Colon (tissue), 2 donors: ENCODE data around the gene FAM153A.
"Not testable (repeated sequence)": the region's sequence is repeated elsewhere in the genome, so short reads cannot be mapped to it uniquely, and the experiment has no call there.

Source experiments
- FAIRE-seq: peaks from 2 replicates; lab custom pipeline; 2012; peaks lifted over from hg19 to GRCh38; lab: Jason Lieb, UNC
- donor health status: control.
- donor health status: control.

The FAM153A gene

GRCh38 chr5:177724858-177725257 lies 57.8 kb downstream of the FAM153A start:
- FAIRE-seq, result not testable (repeated sequence)

DNA sequence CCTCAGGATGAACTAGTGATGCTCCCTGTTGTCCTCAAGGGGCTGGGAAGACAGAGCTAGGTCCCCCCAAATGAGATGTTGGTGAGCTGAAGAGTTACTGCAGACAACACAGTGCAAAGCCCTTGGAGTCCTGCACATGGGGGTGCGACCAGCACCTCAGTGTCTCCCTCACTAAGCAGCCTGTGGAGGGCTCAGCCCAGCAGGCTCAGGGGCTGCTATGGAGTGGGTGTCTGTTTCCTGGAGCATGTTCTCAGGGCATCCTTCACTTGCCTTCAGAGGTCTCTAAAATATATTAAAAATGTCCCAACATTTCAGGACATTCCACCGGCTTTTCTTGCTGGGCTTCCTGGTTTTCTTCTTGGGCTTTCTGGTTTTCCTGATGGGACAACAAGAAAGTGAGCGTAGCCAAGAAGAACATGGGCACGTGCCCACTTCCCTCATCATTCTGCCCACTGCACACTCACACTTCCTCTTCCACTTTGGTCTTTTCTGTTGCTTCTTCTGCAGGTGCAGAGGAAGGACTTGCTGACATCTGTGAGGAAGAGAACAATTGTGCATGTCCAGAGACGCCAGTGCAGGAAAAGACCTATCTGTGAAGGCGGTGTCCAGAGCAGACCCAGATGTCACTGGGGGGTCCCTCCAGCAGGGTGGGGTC lies 58.7 kb downstream of the FAM153A start:
- not testable (repeated sequence) for FAIRE-seq

DNA sequence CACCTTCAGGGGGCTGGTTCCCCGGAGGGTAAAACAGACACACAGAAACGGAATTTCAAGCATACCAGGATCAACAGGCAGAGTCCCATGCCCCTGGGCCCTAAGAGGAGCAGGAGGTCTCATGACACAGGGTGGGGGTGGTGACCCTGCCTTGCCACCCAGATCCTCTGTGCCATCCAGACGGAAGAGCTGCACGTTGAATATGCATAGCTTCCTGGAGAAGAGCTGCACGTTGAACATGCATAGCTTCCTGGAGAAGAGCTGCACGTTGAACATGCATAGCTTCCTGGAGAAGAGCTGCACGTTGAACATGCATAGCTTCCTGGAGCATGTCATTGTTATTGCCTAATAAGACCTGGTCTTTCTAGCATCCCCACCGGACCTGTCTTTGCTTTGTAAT lies 59.9 kb downstream of the FAM153A start:
- not testable (repeated sequence) for FAIRE-seq

DNA sequence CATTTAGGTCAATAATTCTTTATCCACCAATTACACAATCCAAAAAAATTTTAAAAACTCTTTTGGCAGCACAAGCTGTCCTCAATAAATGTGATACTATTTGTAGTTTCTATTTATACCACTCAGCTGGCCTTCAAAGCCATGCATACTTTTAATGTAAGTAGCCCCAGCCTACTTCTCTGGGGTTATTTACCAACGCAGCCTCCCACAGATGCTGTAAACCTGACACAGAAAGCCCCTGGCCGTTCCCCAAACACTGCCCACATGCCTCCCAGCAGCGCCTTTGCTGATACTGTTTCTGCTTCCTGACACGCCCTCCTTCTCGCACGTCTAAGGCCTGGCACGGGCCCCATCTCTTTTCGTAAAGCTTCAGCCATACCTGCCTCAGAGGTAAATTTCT lies 62.7 kb downstream of the FAM153A start:
- not testable (repeated sequence) for FAIRE-seq

GRCh38 chr5:177715423-177715822 lies 67.3 kb downstream of the FAM153A start:
- FAIRE-seq, result not testable (repeated sequence)

- FAIRE-seq, result not testable (repeated sequence)
These were observed 86.6 kb downstream of the FAM153A start for GRCh38 chr5:177696100-177696499.

- FAIRE-seq, result not testable (repeated sequence)
These were observed 87.3 kb downstream of the FAM153A start for GRCh38 chr5:177695356-177695930.

DNA sequence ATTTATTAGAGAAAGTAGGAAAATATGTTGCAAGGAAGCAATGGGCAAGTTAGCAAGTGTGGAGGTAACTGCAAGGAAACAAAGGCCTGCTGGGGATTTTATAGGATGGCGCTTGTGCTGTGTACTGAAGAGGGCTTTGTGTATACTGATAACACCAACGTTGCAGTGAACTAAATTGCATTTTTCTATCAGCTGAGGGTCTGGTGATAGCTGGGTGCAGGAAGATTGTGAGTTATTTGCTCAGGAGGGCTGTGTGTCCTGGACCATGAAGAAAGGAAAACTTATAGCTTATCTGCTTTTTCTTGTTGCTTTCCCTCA lies 88.2 kb downstream of the FAM153A start:
- FAIRE-seq, result not testable (repeated sequence)

GRCh38 chr5:177693671-177694517 lies 88.8 kb downstream of the FAM153A start:
- FAIRE-seq, result not testable (repeated sequence)

GRCh38 chr5:177692969-177693368 lies 89.7 kb downstream of the FAM153A start:
- not testable (repeated sequence) for FAIRE-seq

- not testable (repeated sequence) for FAIRE-seq
These were observed 90.2 kb downstream of the FAM153A start for GRCh38 chr5:177692507-177692906.

GRCh38 chr5:177689011-177689610 lies 93.6 kb downstream of the FAM153A start:
- not testable (repeated sequence) for FAIRE-seq

- not testable (repeated sequence) for FAIRE-seq
These were observed 94.6 kb downstream of the FAM153A start for GRCh38 chr5:177688091-177688490.

GRCh38 chr5:177681920-177682319 lies 100.8 kb downstream of the FAM153A start:
- FAIRE-seq, result peak; percentile 90
